Measurements from ENCODE around the gene TMEM101. TPM values are rescaled to one million over a fixed set of nuclear protein-coding genes. Genes with fewer than 3 reads are reported as not detected.
"Not testable (repeated sequence)": the region's sequence is repeated elsewhere in the genome, so short reads cannot be mapped to it uniquely, and the experiment has no call there.

TMEM101 gene
- total RNA-seq, 1 donor from 2014 or later: 85.6 TPM

DNA sequence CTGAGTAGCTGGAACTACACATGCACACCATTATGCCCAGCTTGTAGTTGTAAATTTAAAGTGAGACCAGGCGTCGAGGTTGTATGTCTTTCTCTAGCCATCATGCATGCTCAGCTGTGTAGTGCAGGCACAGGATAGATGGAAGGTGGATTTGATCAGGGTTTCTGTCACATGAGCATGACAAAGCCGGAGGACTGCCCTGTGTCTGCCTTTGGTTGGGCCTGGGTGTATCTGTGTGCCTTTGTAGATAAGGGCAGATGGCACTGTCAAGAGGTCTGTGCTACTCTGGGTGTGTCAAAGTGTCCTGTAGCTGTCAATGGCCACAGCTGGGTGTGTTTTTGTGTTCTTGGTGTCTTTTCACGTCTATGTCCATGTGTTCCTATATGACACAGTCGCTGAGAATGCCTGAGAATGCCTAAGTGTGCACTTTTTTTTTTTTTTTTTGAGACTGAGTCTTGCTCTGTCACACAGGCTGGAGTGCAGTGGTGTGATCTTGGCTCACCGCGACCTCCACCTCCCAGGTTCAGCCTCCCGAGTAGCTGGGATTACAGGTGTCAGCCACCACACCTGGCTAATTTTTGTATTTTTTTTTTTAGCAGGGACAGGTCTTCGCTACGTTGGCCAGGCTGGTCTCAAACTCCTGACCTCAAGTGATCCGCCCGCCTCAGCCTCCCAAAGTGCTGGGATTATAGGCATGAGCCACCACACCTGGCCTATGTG is 14.5 kb downstream of the TMEM101 start:
- H3K4me3 ChIP-seq (ENCODE audit: low read depth, low read length): no peak overlapping the region
- no peak for TF ChIP-seq CTCF (IDR thresholded peaks at IDR 0.05; ENCODE audit: insufficient read depth, low read length, severe bottlenecking)
- H3K27me3 ChIP-seq (ENCODE audit: control insufficient read depth, insufficient read depth, low read length): no peaks in the 10 kb centered on the region
- DNase-seq (ENCODE audit: low read depth) (no peak), FAIRE-seq (peak; percentile 58)
- no peaks in the 10 kb centered on the region for H3K36me3 ChIP-seq (ENCODE audit: control insufficient read depth, insufficient read depth, low read length)

- peaks cover 2% of the 10 kb centered on the region for H3K27me3 ChIP-seq (ENCODE audit: control insufficient read depth, insufficient read depth, low read length)
- FAIRE-seq (no peak), DNase-seq (ENCODE audit: low read depth) (no peak)
- H3K4me3 ChIP-seq (ENCODE audit: low read depth, low read length): no peak overlapping the region
- TF ChIP-seq CTCF (IDR thresholded peaks at IDR 0.05; ENCODE audit: insufficient read depth, low read length, severe bottlenecking): no peak
- no peaks in the 10 kb centered on the region for H3K36me3 ChIP-seq (ENCODE audit: control insufficient read depth, insufficient read depth, low read length)
Measured at GRCh38 chr17:43999024-43999423, 15.7 kb downstream of the TMEM101 start.

GRCh38 chr17:43998552-43998951 is 16.2 kb downstream of the TMEM101 start:
- peaks cover 2% of the 10 kb centered on the region for H3K27me3 ChIP-seq (ENCODE audit: control insufficient read depth, insufficient read depth, low read length)
- no peaks in the 10 kb centered on the region for H3K36me3 ChIP-seq (ENCODE audit: control insufficient read depth, insufficient read depth, low read length)
- peak; percentile 83 for FAIRE-seq
- no peak for DNase-seq (ENCODE audit: low read depth)
- no peak for TF ChIP-seq CTCF (IDR thresholded peaks at IDR 0.05; ENCODE audit: insufficient read depth, low read length, severe bottlenecking)
- no peak overlapping the region for H3K4me3 ChIP-seq (ENCODE audit: low read depth, low read length)

DNA sequence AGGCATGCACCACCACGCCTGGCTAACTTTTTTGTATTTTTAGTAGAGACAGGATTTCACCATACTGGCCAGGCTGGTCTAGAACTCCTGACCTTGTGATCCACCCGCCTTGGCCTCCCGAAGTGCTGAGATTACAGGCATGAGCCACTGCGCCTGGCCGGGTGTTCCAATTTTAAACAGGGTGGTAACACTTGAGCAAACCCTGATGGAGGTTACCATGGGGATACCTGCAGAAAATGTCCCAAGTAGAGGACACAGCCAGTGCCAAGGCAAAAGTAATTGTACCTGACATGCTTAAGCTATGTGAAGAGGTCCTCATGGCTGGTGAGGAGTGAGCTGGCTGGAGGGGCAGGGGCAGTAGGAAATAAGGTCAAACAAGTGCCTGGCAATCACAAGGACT is 17.6 kb downstream of the TMEM101 start:
- not testable (repeated sequence) for H3K27me3 ChIP-seq (ENCODE audit: control insufficient read depth, insufficient read depth, low read length); H3K36me3 ChIP-seq (ENCODE audit: control insufficient read depth, insufficient read depth, low read length); H3K4me3 ChIP-seq (ENCODE audit: low read depth, low read length); DNase-seq (ENCODE audit: low read depth); FAIRE-seq

DNA sequence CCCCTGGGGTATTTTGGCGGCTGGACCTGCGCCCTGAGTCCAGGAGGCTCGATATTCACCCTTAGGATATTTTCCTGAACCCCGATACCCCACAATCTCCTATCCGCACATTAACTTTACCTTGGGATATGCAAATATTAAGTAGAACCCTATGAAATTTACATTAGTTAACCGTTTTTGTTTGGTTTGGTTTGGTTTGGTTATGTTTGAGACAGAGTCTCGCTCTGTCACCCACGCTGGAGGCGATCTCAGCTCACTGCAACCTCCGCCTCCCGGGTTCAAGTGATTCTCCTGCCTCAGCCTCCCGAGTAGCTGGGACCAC is 19.7 kb downstream of the TMEM101 start:
- H3K27me3 ChIP-seq (ENCODE audit: control insufficient read depth, insufficient read depth, low read length): peaks cover 2% of the 10 kb centered on the region

More for the DNA sequence above, 19.7 kb downstream of the TMEM101 start:
- DNase-seq (ENCODE audit: low read depth) (no peak), FAIRE-seq (no peak)
- Histone ChIP-seq H3K4me3 (ENCODE audit: low read depth, low read length) (no peak overlapping the region), H3K36me3 (ENCODE audit: control insufficient read depth, insufficient read depth, low read length) (no peaks in the 10 kb centered on the region)
- TF ChIP-seq CTCF (IDR thresholded peaks at IDR 0.05; ENCODE audit: insufficient read depth, low read length, severe bottlenecking): no peak

All from bronchial epithelial cell (primary cell).